Measurements from ENCODE around the gene CEACAM4.
A peak's percentile ranks its signal among the peaks of the same experiment; 100 is the strongest.
"Not testable (repeated sequence)": the region's sequence is repeated elsewhere in the genome, so short reads cannot be mapped to it uniquely, and the experiment has no call there.

CEACAM4 gene

GRCh38 chr19:41582577-41583182, 44.2 kb downstream of the CEACAM4 start:
- DNase-seq = not testable (repeated sequence)

GRCh38 chr19:41581068-41581467, 45.8 kb downstream of the CEACAM4 start:
- DNase-seq = not testable (repeated sequence)

- DNase-seq = no peak
Measured at GRCh38 chr19:41578886-41579285, 48.0 kb downstream of the CEACAM4 start.

- DNase-seq = no peak
Measured at GRCh38 chr19:41577833-41578232, 49.0 kb downstream of the CEACAM4 start.

GRCh38 chr19:41577144-41577830, 49.6 kb downstream of the CEACAM4 start:
- DNase-seq = no peak

- peak; percentile 60 for DNase-seq
Measured at GRCh38 chr19:41575998-41576397, 50.9 kb downstream of the CEACAM4 start, which contains the start of gene CEACAM21. CEACAM21 (plus strand) TSS chr19:41576166; CDS start chr19:41576275, 109 bp downstream.

GRCh38 chr19:41570639-41571112, 56.2 kb downstream of the CEACAM4 start:
- peak; percentile 87 for DNase-seq

GRCh38 chr19:41570179-41570578, 56.7 kb downstream of the CEACAM4 start:
- DNase-seq = no peak

- DNase-seq = no peak
Measured at GRCh38 chr19:41569481-41570150, 57.3 kb downstream of the CEACAM4 start.

Measured in CD4-positive, alpha-beta T cell treated with Interleukin-21 for 1 hour (primary cell).